ENCODE measurements around the gene RASA2. TPM values are rescaled to one million over a fixed set of nuclear protein-coding genes. Genes with fewer than 3 reads are reported as not detected.

Gene RASA2
- total and polyA plus RNA-seq, 2 of the 4 experiments (the other 2 are of a cell fraction), result 6.1 to 14.0 TPM

- dilution Hi-C loops (cut with HindIII; ENCODE audit: low sequenced_read_pairs, unreplicated experiment), result no loop called here
- Histone ChIP-seq H4K91ac (ENCODE audit: insufficient read depth, low read depth, low read length) (no peak overlapping the region), H2AK9ac (replicated peaks; ENCODE audit: low read depth, low read length, poor library complexity) (no peak overlapping the region), H3K4me2 (ENCODE audit: low read depth, low read length) (no peak overlapping the region), H3K79me1 (ENCODE audit: low read depth in 1 of 2, low read length in 2 of 2) (peaks cover 27 to 29% of the 10 kb centered on the region in 2 experiments), H4K8ac (ENCODE audit: low read depth in 2 of 2, low read length in 2 of 2) (no peak overlapping the region), H3K4me1 (ENCODE audit: control insufficient read depth, insufficient read depth, low read length) (no peaks in the 10 kb centered on the region), H3K27ac (ENCODE audit: insufficient read depth, low read length) (no peak overlapping the region), H2BK5ac (ENCODE audit: low read depth, low read length, poor library complexity, severe bottlenecking) (no peak overlapping the region), H3K14ac (replicated peaks; ENCODE audit: low read depth, low read length) (no peak overlapping the region), H2BK15ac (ENCODE audit: low read depth, low read length) (no peak overlapping the region), H3K4me3 (ENCODE audit: insufficient read depth, low read depth, low read length) (no peak overlapping the region), H2AFZ (replicated peaks; ENCODE audit: low read length, poor library complexity) (no peak overlapping the region), H3K27me3 (ENCODE audit: control insufficient read depth, insufficient read depth, low read length) (no peaks in the 10 kb centered on the region), H3K56ac (ENCODE audit: extremely low read depth, insufficient read depth, low read length) (no peak overlapping the region), H3K9ac (ENCODE audit: low read depth, low read length) (no peak overlapping the region), H3K18ac (ENCODE audit: low read depth, low read length) (no peak overlapping the region), H2BK120ac (ENCODE audit: low read depth, low read length) (no peak overlapping the region), H4K20me1 (ENCODE audit: insufficient read depth, low read length) (peaks cover 8% of the 10 kb centered on the region), H2BK20ac (ENCODE audit: low read depth, low read length) (no peak overlapping the region), H3K9me3 (ENCODE audit: control insufficient read depth, insufficient read depth, low read length) (peaks cover 2% of the 10 kb centered on the region), H3K36me3 (ENCODE audit: control insufficient read depth, insufficient read depth, low read length) (peaks cover 16% of the 10 kb centered on the region), H4K5ac (ENCODE audit: low read depth, low read length) (no peak overlapping the region), H3K9me1 (ENCODE audit: insufficient read depth, low read length) (0 out of 2 replicates have a peak, but pooled peaks cover 4% of the 10 kb centered on the region), H3K4ac (ENCODE audit: low read depth, low read length) (no peak overlapping the region), H3K23ac (ENCODE audit: low read depth, low read length) (no peak overlapping the region), H2AK5ac (ENCODE audit: low read depth, low read length) (no peak overlapping the region)
- ATAC-seq (ENCODE audit: low read depth) (no peak), DNase-seq (no peak)
- intact Hi-C loops (cut with micrococcal nuclease), result no loop called here
- CTCF ChIA-PET, result interaction anchor here (0.9 to 1.2 kb wide), 2 partner anchors 8 to 10 kb away, joined by 3 to 4 read pairs; no protein-coding TSS in a partner anchor
- no TSS peak for BruUV-seq (replicated peaks)
- in situ Hi-C loops (cut with MboI; ENCODE audit: low sequenced_read_pairs), result no loop called here
- TF ChIP-seq FOS (IDR thresholded peaks at IDR 0.05; ENCODE audit: low read depth, low read length), result no peak
- no peak for TF ChIP-seq RCOR1 (IDR thresholded peaks at IDR 0.05; ENCODE audit: insufficient replicate concordance, low read length)
- TF ChIP-seq RFX5 (IDR thresholded peaks at IDR 0.05; ENCODE audit: low read depth, low read length), result no peak
- TF ChIP-seq NFE2L2 (IDR thresholded peaks at IDR 0.05; ENCODE audit: low read depth, low read length), result no peak
- no peak for TF ChIP-seq CTCF (conservative IDR thresholded peaks at IDR 0.05; ENCODE audit: low read depth, low read length)
- no peak for TF ChIP-seq RAD21 (IDR thresholded peaks at IDR 0.05; ENCODE audit: low read length)
- no peak for TF ChIP-seq CHD1 (IDR thresholded peaks at IDR 0.05; ENCODE audit: low read depth, low read length)
- no peak for TF ChIP-seq USF2 (IDR thresholded peaks at IDR 0.05; ENCODE audit: low read depth, low read length)
- no peak for TF ChIP-seq MAZ (IDR thresholded peaks at IDR 0.05; ENCODE audit: borderline replicate concordance, low read depth, low read length)
- TF ChIP-seq BHLHE40 (IDR thresholded peaks at IDR 0.05; ENCODE audit: low read depth, low read length), result no peak
- no peak for TF ChIP-seq POLR2A (IDR thresholded peaks at IDR 0.05; ENCODE audit: low read depth, low read length)
- TF ChIP-seq MXI1 (IDR thresholded peaks at IDR 0.05; ENCODE audit: borderline replicate concordance, low read depth, low read length), result no peak
- TF ChIP-seq MAFK (IDR thresholded peaks at IDR 0.05; ENCODE audit: low read depth, low read length), result no peak
- TF ChIP-seq ELK1 (IDR thresholded peaks at IDR 0.05; ENCODE audit: borderline replicate concordance, low read depth, low read length), result no peak
- no peak for TF ChIP-seq CEBPB (IDR thresholded peaks at IDR 0.05; ENCODE audit: low read depth, low read length)
- TF ChIP-seq SMC3 (IDR thresholded peaks at IDR 0.05; ENCODE audit: low read depth, low read length), result no peak
- POLR2A ChIA-PET (ENCODE audit: unreplicated experiment), result interaction anchor here (0.6 kb wide), 1 partner anchor 13 kb away, joined by 3 read pairs; no protein-coding TSS in a partner anchor
These were observed 27.6 kb downstream of the RASA2 start for GRCh38 chr3:141514382-141514781.
